HG02798 (cell line): ENCODE results near the gene QARS1.
A peak's percentile ranks its signal among the peaks of the same experiment; 100 is the strongest.

ENCODE experiments used
- ATAC-seq: cut with Tn5 transposase; IDR thresholded peaks from one replicate; pipeline ENCODE4 v1.9.1; 2021; ENCODE audit warnings: mild to moderate bottlenecking; ENCODE audit not compliant: unreplicated experiment, poor library complexity

The QARS1 gene

DNA sequence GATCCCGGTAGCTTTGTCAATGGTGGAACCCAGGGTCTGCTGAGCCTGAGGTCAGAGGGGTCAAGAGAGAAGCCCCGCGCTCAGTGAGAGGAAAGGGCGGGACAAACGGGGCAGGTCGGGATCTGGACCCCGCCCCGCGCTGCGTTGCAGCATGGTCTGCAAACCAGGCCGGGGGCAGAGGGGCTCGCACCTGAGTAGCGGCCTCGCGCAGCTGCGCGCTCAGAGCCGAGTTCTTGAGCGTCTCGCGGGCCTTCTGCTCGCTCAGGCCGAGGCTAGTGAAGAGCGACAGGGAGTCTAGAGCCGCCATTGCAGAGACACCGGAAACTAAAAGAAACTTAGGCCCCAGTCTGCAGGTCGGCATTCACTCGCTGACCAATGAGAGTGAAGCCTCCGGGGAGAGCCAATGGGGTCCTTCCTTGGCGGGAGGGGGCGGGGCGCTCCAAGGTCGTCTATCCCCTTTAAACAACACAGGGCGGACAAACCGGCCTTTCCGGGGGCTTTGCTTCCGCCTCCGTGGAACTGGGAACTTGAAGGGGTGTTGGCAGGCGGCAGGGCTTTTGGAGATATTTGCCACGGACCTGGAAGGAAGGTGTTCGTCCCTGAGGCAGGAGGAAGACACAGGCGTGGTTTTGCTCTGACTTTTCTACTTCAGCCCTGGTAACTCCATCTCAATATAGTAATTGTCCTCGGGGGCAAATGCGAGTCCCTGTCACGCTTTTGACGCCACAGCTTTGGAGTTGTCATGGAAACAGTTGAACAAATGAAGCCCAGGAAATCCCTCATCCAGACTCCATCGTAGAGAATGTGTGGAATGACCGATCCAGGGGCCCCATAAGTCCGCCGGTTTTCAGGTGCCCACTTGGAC is at the start of gene QARS1:
Gene QARS1, minus strand, starts transcription at position 331 of the 865 bp plus-strand sequence. Its CDS starts 24 bp downstream, at position 307.
- ATAC-seq = peak; percentile 95

DNA sequence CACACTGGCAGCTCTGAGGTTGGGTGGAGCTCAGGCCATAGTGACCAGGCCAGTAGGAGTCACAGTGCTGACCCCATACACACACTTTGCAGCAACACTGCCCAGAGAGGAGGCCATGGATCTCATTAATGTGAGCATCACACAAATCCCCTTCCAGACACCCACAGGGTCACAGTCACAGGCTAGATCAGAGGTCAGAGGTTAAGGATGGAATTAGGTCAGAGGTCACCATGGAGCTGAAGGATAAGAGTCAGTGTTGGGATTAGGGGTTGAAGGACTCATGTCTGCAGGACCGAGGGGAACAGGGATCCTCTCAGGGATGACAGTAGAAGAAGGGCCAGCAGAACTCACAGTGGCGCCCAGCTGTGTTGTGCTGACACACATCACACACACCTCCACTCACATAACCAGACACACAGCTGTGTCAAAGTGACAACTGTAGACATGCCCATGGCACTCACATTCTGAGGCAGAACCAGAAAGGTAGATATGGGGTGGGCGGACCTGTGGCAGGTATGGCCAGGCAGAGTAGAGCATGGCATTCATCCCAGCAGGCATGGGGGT is 48.9 kb upstream of the QARS1 start:
- ATAC-seq = no peak

DNA sequence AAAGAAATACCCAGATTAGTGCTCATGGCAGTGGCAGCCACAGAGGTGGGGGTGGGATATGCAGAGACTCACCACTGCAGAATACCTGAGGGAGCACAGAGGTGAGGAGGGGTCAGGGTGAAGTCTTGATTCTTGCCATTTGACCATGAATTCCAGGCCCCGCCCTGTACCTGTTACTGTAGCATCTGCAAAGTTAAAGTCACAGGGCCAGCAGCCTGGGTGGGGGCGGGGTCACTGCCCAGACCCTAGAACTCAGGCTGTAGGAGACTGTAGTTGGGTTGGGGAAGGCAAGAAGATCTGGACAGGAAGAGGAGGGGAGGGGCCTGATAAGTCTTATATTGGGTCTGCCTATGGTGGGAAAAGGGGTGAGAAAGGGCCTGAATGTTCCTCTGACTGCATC is 47.1 kb upstream of the QARS1 start:
- ATAC-seq = no peak

DNA sequence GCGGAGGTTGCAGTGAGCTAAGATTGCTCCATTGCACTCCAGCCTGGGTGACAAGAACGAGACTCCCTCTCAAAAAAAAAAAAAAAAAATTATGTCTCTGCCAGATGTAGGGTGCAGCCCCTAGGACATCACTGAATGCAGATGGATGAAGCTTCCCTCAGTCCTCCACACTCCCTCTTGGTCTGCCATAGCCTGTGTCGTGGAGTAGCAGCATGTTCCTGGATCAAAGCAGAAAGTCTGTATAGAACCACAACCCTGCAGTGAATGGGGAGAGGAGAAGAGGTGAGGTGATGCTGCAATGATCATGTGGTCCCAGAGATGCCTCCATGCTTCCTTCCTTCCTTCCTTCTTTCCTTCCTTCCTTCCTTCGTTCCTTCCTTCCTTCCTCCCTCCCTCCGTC is 43.6 kb upstream of the QARS1 start:
- no peak for ATAC-seq

DNA sequence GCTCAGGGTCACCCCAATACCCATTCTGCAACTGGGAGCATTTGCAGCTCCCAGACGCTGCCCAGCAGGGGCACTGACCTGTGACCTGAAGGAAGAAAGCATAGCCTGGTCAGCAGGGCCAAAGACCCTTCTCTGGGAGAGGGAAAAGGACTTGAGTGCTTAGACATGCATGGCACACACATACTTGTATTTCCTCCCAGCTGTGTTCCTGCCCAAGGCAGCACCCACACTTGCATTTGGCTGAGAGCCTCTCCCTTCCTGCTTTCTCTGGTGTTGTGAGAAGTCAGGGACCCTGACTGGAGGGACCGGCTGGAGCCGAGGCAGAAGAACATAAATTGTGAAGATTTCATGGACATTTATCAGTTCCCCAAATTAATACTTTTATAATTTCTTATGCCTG is 35.5 kb upstream of the QARS1 start:
- no peak for ATAC-seq

DNA sequence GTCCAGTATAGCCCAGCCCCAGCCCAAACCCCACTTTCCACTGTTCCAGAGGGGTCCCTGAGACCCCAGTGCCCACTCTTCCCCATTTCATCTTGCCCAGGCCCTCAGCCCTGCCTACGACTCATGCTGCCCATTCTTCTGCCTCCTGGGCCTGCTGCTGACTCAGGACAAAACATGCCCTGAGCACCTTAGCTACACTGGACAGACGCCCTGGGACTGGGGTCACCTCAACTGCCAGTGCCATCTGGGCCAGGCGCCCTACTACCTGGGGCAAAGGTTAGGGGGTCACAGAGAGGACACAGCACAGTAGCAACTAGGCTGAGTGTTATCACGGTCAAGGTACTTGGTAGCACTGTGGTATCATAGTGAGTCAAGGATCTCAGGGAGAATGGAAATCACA is 30.9 kb upstream of the QARS1 start:
- ATAC-seq = no peak

DNA sequence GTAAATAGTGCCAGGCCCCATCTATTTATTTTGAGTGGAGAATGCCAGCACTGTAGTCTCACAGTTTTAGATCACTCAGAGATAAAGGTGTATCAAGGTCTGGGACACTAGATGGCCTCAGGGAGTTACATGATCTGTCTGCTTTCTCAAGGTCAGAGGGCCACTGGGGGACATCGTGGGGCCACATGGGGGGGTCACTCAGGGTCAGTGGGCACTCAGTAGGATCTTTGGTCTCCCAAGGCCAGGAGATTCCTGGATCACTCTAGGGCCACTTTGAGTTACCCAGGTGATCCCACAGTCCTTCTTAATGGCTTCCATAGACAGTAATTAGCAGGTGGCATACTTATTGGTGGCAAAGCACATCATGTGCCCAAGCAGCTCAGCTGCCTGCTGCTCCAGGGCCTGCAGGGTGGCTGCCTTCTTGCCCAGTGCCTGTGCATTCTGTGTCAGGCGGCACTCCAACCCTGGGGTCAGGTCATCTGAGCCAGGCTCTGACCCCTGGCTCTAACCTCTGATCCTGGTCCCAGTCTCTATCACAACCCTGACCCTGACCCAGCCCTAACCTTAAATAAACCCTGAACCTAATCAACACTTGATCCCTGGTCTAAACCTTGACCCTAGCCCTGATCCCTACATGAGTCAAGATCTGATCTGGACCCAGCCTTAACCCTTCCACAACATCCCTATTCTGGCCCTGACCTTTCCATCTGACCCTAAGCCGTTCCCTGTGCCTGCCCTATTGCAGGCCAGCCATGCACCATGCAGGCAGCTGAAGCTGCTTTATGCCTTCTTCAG is 30.1 kb upstream of the QARS1 start:
- no peak for ATAC-seq

DNA sequence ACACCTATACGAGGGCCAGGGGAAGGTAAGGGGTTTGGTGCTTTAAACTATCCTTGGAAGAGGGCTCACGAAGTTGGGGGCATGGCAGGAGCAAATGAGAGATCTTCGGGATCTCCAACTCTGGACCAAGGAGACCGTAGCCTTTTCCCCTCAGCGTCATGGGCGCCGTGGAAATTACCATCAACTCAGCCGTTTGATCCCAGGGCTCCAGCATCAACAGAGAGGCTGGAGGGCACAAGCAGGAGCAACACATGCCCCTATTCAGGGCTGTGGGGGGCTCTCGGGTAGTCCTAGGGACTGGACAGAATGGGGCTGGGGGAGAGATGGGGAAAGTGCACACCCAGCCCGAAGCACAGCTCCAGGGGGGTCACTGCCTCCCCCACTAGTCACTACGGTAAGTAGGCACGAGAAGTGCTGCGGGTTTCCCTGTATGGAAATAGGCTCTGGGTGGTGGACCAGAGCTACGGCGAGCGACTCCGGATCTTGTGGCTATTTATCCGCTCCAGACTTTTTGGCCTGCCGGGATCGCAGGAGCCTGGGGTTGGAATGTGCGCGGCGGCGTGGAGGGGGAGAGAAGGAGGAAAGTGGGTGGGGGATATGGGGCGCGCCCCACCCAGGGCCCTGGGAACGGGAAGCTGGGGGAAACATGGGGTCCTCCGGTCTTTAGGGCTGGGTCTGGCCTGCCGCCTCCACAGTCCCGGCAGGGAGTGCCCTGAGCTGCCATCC is 28.8 kb upstream of the QARS1 start:
- ATAC-seq = no peak

DNA sequence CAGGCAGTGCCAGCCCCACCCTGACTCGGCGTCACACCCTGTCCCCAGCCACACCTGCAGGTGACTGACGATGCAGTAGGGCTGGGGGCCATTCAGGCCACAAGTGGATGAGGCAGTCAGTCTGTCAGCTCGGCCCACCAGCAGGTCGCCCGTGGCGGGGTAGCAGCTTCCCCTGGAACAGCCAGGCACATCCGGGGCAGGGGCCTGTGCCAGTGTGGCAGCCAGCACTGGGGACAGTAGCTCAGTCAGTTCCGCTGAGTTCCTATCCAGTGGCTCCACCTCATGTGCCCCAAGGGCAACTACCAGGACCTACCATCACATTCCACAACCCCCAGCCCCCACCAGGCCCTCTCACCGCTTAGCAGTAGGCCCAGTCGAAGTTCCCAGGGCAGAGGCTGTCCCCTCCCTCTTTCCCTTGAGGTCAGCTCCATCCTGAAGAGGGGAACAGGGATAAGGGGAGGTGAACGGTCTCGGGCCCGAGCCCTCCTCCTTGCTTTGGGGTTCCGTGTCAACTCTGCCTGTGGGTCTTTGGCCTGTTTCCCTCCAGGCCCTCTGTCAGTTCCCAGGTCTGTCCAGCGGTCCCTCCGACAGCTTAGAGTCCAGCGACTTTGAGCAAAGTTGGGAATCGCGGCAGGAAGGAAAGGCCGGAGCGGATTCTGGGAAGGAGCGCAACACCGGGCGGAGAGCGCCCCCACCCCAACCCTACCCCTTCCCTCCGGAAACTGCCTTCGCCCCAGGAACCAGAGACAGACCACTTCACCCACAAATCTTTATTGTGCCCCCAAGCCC is 28.1 kb upstream of the QARS1 start, which contains the start of gene LAMB2:
Gene LAMB2, minus strand, starts transcription at position 614 of the 789 bp plus-strand sequence. Its CDS starts 183 bp downstream, at position 431.
- no peak for ATAC-seq

DNA sequence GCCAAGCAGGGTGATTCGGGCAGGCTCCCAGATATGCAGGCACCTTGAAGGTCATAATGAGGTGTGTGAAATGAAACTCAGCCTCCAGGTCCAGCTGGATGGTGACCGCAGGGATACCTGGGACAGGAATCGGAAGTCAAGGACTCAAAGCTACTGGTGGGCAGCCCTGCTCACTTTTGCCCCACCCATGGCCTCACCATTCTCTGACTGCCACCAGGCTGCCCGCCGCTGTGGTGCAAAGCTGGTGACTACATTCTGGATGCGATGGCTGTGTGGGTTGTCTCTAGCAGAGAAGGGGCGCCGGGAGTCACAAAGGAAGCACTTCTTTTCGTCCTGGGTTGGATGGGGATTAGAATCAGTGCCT is 27.5 kb upstream of the QARS1 start:
- no peak for ATAC-seq

DNA sequence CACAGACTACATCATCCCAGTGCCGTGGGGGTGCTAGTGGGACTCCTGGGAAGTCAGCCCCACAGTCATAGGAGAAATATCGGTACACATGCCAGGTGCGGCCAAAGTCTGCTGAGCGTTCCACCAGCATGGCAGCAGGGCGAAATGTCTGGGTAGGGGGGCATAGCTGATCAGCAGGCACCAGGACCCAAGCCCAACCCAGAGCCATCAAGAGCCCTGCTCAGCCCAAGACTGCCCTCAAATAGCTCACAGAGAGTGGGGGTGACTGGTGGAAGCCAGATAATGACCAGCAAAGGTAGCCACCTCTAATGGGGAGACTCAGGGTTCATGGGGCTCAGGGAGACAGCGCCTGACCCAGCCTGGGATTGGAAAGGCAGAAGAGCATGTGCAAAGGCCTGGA is 27.0 kb upstream of the QARS1 start:
- no peak for ATAC-seq

DNA sequence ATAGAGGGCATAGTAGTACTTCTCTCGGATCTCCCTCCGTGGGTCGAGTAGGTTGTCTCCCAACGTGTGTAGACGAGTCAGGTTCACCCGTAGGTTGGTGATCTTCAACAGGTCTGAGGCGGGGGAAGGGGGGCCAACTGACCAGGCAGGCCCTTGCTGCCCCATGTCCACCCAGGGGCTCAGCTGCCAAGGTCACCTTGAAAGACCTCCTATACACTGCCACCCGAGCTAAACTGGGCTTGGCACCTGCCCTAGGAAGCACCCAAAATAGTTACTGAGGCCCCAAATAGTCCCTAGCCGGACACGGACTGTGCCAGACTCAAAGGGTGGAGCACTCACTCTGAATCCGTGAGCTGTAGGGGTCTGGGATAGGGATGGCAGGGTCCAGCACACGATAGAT is 26.5 kb upstream of the QARS1 start:
- ATAC-seq = no peak

DNA sequence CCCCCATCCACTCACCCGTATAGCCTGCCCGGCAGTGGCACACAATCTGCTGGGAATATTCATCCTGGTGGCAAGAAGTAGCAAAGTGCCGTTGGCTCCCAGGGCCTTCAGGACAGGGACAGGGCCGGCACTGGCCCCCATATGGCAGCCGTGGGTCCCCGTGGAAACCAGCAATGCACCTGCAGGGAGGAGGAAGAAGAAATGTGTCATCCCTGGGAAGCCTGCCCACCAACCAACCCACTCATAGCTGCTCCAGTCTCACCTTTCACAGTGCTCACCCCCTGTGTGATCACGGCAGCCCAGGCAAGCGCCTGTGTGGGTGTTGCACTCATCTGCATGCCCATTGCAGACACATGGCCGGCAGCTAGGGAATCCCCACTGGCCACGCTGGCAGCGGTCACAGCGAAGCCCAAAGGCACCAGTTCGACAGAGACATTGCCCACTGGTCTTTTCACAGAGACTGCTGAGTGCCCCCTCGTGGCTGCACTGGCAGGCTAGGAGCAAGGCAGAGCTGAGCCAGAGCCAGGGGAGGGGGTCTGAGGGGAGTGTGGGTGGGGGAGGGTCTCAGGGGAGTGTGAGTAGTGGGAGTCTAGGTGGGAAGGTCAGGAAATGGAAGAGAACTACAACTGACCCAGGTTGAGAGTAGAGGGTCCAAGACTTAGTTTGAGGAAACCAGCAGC is 20.6 kb upstream of the QARS1 start:
- no peak for ATAC-seq

DNA sequence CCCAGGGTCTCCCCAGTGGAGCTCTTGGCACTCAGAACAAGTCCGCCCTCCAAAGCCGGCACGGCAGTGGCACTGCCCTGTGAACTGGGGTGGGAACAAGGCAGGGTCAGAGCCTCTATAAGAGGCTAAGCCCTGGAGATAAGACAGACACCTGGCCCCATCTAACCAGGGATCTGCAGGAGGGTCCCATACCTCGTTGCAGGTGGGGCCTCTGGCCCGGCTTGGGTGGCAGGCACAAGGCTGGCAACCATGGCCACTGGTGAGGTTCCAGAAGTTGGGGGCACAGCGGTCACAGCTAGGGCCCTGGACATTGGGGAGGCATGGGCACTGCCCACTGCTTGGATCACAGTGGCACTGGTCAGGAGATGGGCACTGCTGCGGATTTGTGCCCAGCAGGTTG is 19.6 kb upstream of the QARS1 start:
- no peak for ATAC-seq

DNA sequence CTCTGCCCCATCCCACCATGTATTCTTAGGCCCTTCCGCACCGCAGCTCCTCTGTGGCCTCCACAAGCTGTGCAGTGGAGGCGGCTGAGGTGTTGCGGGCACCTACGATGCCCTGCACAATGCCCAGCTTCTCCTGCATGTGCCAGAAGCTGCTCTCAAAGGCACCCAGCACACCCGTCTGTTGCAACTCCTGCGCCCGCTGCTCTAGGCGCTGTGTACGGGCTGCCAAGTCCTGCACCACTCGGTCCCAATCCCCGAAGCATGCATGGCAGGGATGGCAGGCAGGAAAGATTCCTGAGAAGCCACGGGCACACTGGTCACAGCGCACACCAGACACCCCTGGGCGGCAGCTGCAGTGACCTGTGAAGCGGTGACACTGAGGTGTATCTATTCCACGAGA is 19.1 kb upstream of the QARS1 start:
- ATAC-seq = no peak

DNA sequence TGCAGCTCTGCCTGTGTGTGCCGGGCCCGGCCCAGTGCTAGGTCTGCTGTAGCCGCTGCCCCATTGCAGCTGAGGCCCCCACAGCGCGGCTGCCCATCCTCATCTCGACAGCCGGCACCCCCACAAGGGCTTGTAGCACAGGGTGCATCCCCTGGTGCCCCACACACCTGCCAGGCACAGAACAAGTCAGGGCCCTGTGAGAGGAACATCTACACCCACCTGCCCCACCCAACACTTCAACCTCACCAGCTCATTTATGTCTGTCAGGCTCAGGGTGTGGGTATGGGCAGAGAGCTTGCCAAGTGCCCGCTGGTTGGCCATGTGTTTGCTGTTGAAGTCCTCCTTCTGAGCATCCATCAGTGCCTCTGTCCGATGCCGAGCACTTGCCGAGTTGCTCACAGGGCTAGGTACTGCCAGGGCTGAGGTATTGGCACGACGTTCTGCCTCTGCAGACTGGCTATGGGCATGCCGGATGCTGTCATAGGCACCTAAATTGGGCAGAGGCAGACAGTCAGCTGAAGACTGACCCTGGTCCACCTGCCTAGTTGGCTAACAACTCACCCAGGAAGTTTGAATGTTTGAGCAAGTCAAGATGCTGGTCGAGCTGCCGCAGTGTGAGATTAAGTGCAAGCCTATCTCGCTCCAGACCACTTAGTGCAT is 18.5 kb upstream of the QARS1 start:
- ATAC-seq = no peak

DNA sequence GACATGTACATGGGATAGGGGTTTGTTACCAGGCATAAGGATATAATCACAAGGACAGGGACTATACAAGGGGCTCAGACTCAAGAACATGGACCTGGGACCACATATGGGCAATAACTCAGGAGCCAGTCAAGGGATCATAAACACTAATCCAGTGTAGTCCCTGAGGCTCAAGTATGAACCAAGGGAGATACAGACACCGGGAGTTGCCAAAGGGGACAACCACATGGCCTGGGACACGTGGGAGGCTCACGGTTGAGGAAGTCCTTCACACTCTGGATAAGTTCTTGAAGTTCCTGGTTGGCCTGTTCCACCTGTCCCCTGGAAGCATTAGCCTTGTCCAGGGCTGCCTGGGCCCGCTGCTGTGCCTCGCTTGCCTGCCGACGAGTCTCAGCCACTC is 17.9 kb upstream of the QARS1 start:
- ATAC-seq = no peak

DNA sequence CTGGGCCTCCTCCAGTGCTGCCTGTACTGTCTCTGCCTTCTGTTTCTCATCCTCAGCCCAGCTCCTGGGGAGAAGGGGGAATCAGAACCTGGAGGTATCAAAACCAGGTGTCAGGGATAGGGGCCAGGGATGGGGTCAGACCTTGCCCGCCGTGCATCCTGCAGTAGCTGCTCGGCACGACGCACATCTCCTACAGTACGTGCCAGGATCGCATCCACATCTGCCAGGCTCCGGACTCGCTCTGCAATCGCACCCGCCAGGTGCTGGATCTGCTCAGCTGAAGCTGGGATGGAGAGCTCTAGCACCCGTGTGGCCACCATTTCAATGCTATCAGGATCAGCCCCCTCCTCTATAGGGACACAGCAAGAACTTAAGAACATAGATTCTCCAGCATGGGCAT is 17.5 kb upstream of the QARS1 start:
- ATAC-seq = no peak
